Smooth muscle cell (in vitro differentiated cells): Measurements from ENCODE around the gene TAPT1. TPM values are rescaled to one million over a fixed set of nuclear protein-coding genes. Genes with fewer than 3 reads are reported as not detected.

Experiments
- DNase-seq: peaks from one replicate; lab custom pipeline; 2025; ENCODE audit not compliant: unreplicated experiment; lab: John Stamatoyannopoulos, UW
- H2AFZ ChIP-seq: fragments of 200-600 bp; sonication (generic); 2 replicates; pipeline ENCODE4 v1.6.0; 2016; ENCODE audit warnings: antibody characterized with exemption, low read depth, mild to moderate bottlenecking
- H3F3A ChIP-seq: fragments of 200-600 bp; sonication (generic); 2 replicates; pipeline ENCODE4 v1.6.0; 2017; ENCODE audit warnings: antibody characterized with exemption, low read depth
- H3K27ac ChIP-seq: fragments of 200-600 bp; sonication (generic); 2 replicates; pipeline ENCODE4 v1.5.1; 2016; ENCODE audit warnings: low read depth, mild to moderate bottlenecking
- H3K27me3 ChIP-seq: fragments of 200-600 bp; sonication (generic); 2 replicates; pipeline ENCODE4 v1.6.1; 2016; ENCODE audit warnings: low read depth, mild to moderate bottlenecking
- H3K36me3 ChIP-seq: fragments of 200-600 bp; sonication (generic); 2 replicates; pipeline ENCODE4 v1.5.1; 2016; ENCODE audit warnings: low read depth
- H3K4me1 ChIP-seq: fragments of 200-600 bp; sonication (generic); 2 replicates; pipeline ENCODE4 v1.5.1; 2016; ENCODE audit warnings: low read depth
- H3K4me2 ChIP-seq: fragments of 200-600 bp; sonication (generic); 2 replicates; pipeline ENCODE4 v1.6.0; 2016; ENCODE audit warnings: mild to moderate bottlenecking
- H3K4me3 ChIP-seq: fragments of 200-600 bp; sonication (generic); 2 replicates; pipeline ENCODE4 v1.5.1; 2016; ENCODE audit warnings: mild to moderate bottlenecking
- H3K79me2 ChIP-seq: fragments of 200-600 bp; sonication (generic); 2 replicates; pipeline ENCODE4 v1.6.0; 2016; ENCODE audit warnings: low read depth, mild to moderate bottlenecking
- H3K9ac ChIP-seq: fragments of 200-600 bp; sonication (generic); 2 replicates; pipeline ENCODE4 v1.6.0; 2016; ENCODE audit warnings: low read depth
- H3K9me3 ChIP-seq: fragments of 200-600 bp; sonication (generic); replicated peaks from 2 replicates; pipeline ENCODE4 v1.5.1; 2016; ENCODE audit warnings: low read depth
- H4K20me1 ChIP-seq: fragments of 200-600 bp; sonication (generic); 2 replicates; pipeline ENCODE4 v1.6.0; 2016; ENCODE audit warnings: low read depth
- CTCF ChIP-seq: fragments of 200-600 bp; sonication (generic); IDR thresholded peaks from 2 replicates; pipeline ENCODE4 v1.5.1; 2017; ENCODE audit warnings: borderline replicate concordance, mild to moderate bottlenecking, antibody characterized with exemption; ENCODE audit not compliant: insufficient read depth, poor library complexity, severe bottlenecking
- WGBS: methylation state at CpG from one replicate; pipeline ENCODE4 v1.1.7; 2016; ENCODE audit warnings: low lambda C conversion rate; 5-methylcytosine and 5-hydroxymethylcytosine counted together
- polyA plus RNA-seq: library from polyadenylated mRNA; unstranded; fragments of >200 nt; fragmentation: Nextera tagmentation; extraction: Ambion mirVana; gene quantifications from 2 replicates; pipeline ENCODE4 v1.2.1, GENCODE V29; 2016
- total RNA-seq: library from RNA; depleted of rRNA; stranded (reverse); fragments of >200 nt; gene quantifications from 2 replicates; pipeline ENCODE4 v1.2.3, GENCODE V29; 2014

The TAPT1 gene
- total and polyA plus RNA-seq, 2 experiments from 2014 or later, result 7.9 to 12.9 TPM

- Histone ChIP-seq H3K4me3 (no peak overlapping the region), H3K9me3 (no peaks in the 10 kb centered on the region), H3K9ac (no peak overlapping the region), H3K36me3 (no peaks in the 10 kb centered on the region), H3K4me2 (no peak overlapping the region), H3F3A (no peaks in the 10 kb centered on the region), H3K27ac (no peak overlapping the region), H2AFZ (no peak overlapping the region), H3K79me2 (no peaks in the 10 kb centered on the region), H3K4me1 (no peaks in the 10 kb centered on the region), H4K20me1 (no peaks in the 10 kb centered on the region), H3K27me3 (peaks cover 60% of the 10 kb centered on the region)
- 89% methylated on average over 7 of the region's 7 CpGs for WGBS
- no peak for DNase-seq
- no peak for TF ChIP-seq CTCF
These were observed 110.3 kb downstream of the TAPT1 start for GRCh38 chr4:16116019-16116418.

- peaks cover 54% of the 10 kb centered on the region for H3K27me3 ChIP-seq
- no peak for TF ChIP-seq CTCF
- H3K36me3 ChIP-seq, result no peaks in the 10 kb centered on the region
- 92% methylated on average over 6 of the region's 6 CpGs for WGBS
- H3K79me2 ChIP-seq, result no peaks in the 10 kb centered on the region
- no peak overlapping the region for H3K27ac ChIP-seq
- H3K9ac ChIP-seq, result no peak overlapping the region
- H3K9me3 ChIP-seq, result no peaks in the 10 kb centered on the region
- no peak overlapping the region for H3K4me2 ChIP-seq
- no peaks in the 10 kb centered on the region for H3F3A ChIP-seq
- no peaks in the 10 kb centered on the region for H4K20me1 ChIP-seq
- no peaks in the 10 kb centered on the region for H3K4me1 ChIP-seq
- no peak overlapping the region for H2AFZ ChIP-seq
- H3K4me3 ChIP-seq, result no peak overlapping the region
- DNase-seq, result no peak
These were observed 111.7 kb downstream of the TAPT1 start for GRCh38 chr4:16114546-16114945.

GRCh38 chr4:16113741-16114140 lies 112.5 kb downstream of the TAPT1 start:
- no peaks in the 10 kb centered on the region for H3K4me1 ChIP-seq
- H2AFZ ChIP-seq, result no peak overlapping the region
- H3K4me2 ChIP-seq, result no peak overlapping the region
- no peak for TF ChIP-seq CTCF
- 97% methylated on average over 3 of the region's 3 CpGs for WGBS
- no peak for DNase-seq
- H3K79me2 ChIP-seq, result no peaks in the 10 kb centered on the region
- H3K9ac ChIP-seq, result no peak overlapping the region
- no peaks in the 10 kb centered on the region for H4K20me1 ChIP-seq
- H3K4me3 ChIP-seq, result no peak overlapping the region
- H3K27ac ChIP-seq, result no peak overlapping the region
- H3F3A ChIP-seq, result no peaks in the 10 kb centered on the region
- H3K27me3 ChIP-seq, result peaks cover 47% of the 10 kb centered on the region
- H3K36me3 ChIP-seq, result no peaks in the 10 kb centered on the region
- no peaks in the 10 kb centered on the region for H3K9me3 ChIP-seq

- Histone ChIP-seq H3K27me3 (peaks cover 40% of the 10 kb centered on the region), H2AFZ (no peak overlapping the region), H3K4me3 (no peak overlapping the region), H4K20me1 (no peaks in the 10 kb centered on the region), H3K9me3 (no peaks in the 10 kb centered on the region), H3F3A (no peaks in the 10 kb centered on the region), H3K27ac (no peak overlapping the region), H3K4me2 (no peak overlapping the region), H3K9ac (no peak overlapping the region), H3K4me1 (no peaks in the 10 kb centered on the region), H3K36me3 (no peaks in the 10 kb centered on the region), H3K79me2 (no peaks in the 10 kb centered on the region)
- no peak for DNase-seq
- TF ChIP-seq CTCF, result no peak
- WGBS, result 89% methylated on average over 5 of the region's 5 CpGs
These were observed 114.7 kb downstream of the TAPT1 start for GRCh38 chr4:16111533-16111932.
